ENCODE data around the gene PSAT1.

GRCh38 chr9:78288214-78288892, 8.6 kb upstream of the PSAT1 start:
- TF ChIP-seq POLR2A (IDR thresholded peaks at IDR 0.05; ENCODE audit: borderline replicate concordance, extremely low read depth, insufficient read depth, insufficient read length) (no peak), POLR2AphosphoS5 (IDR thresholded peaks at IDR 0.05; ENCODE audit: low read depth, low read length) (no peak), CTCF (IDR thresholded peaks at IDR 0.05 in 2 of 3, conservative IDR thresholded peaks at IDR 0.05 in 1 of 3; ENCODE audit: borderline replicate concordance in 1 of 3, insufficient read depth in 1 of 3, low read depth in 2 of 3, low read length in 2 of 3) (no peak), EZH2phosphoT487 (IDR thresholded peaks at IDR 0.05; ENCODE audit: borderline replicate concordance) (no peak), CEBPB (IDR thresholded peaks at IDR 0.05; ENCODE audit: low read depth) (no peak), MAX (IDR thresholded peaks at IDR 0.05) (no peak), ZNF274 (IDR thresholded peaks at IDR 0.05; ENCODE audit: low read depth, low read length) (no peak), EZH2 (IDR thresholded peaks at IDR 0.05) (no peak), SP1 (IDR thresholded peaks at IDR 0.05; ENCODE audit: low read depth) (no peak), RAD21 (IDR thresholded peaks at IDR 0.05; ENCODE audit: low read depth) (no peak), TCF7L2 (IDR thresholded peaks at IDR 0.05; ENCODE audit: borderline replicate concordance, extremely low read depth, insufficient read depth, insufficient read length) (no peak), JUND (IDR thresholded peaks at IDR 0.05) (no peak), ZFX (IDR thresholded peaks at IDR 0.05) (no peak)

Data from HCT116 (cell line).